CD4-positive, alpha-beta memory T cell (primary cell): ENCODE results near the gene WFS1. TPM values are rescaled to one million over a fixed set of nuclear protein-coding genes. Genes with fewer than 3 reads are reported as not detected.

Experiments
- CTCF ChIA-PET: fragments of 350-600 bp; sonication (Branson Sonifier 250); formaldehyde crosslinking; loops from one replicate; lab custom pipeline; 2021; ENCODE audit warnings: inconsistent platforms; ENCODE audit not compliant: partially characterized antibody; lab: Charles Lee
- POLR2A ChIA-PET: fragments of 350-600 bp; sonication (Branson Sonifier 250); formaldehyde crosslinking; loops from one replicate; lab custom pipeline; 2021; ENCODE audit not compliant: partially characterized antibody; lab: Charles Lee
- DNase-seq, 5 donors: peaks; one replicate each; pipeline versions ENCODE4 v3.0.0 to v3.0.0-alpha.2; 2020 to 2022; ENCODE audit warnings: mixed read lengths in 1 of 5
- H3K27ac ChIP-seq: one replicate; pipeline ENCODE4 v1.7.0; 2013; ENCODE audit warnings: low read depth, low read length
- H3K27me3 ChIP-seq: 2 replicates; pipeline ENCODE4 v1.7.0; 2013; ENCODE audit warnings: mild to moderate bottlenecking, low read length, moderate library complexity; ENCODE audit not compliant: insufficient read depth
- H3K36me3 ChIP-seq: 2 replicates; pipeline ENCODE4 v1.7.0; 2013; ENCODE audit warnings: mild to moderate bottlenecking, low read length, moderate library complexity; ENCODE audit not compliant: insufficient read depth
- H3K4me1 ChIP-seq: 2 replicates; pipeline ENCODE4 v1.7.0; 2013; ENCODE audit warnings: mild to moderate bottlenecking, low read length, moderate library complexity; ENCODE audit not compliant: insufficient read depth
- H3K4me3 ChIP-seq, 2 donors: one replicate each; pipeline ENCODE4 v1.7.0; 2013; ENCODE audit warnings: low read length in 2 of 2, mild to moderate bottlenecking in 1 of 2
- H3K9me3 ChIP-seq, 2 donors: one replicate each; pipeline ENCODE4 v1.7.0; 2013; ENCODE audit warnings: low read length in 2 of 2, control low read depth in 1 of 2; ENCODE audit not compliant: control insufficient read depth in 1 of 2
- H3K27ac Mint-ChIP-seq, 7 donors: one replicate each; pipeline ENCODE4 v1.8.0; 2020 to 2021; ENCODE audit warnings: mixed read lengths in 7 of 7, mild to moderate bottlenecking in 6 of 7, inconsistent platforms in 3 of 7, moderate library complexity in 3 of 7
- H3K27me3 Mint-ChIP-seq, 2 donors: one replicate each; pipeline ENCODE4 v1.8.0; 2020 to 2021; ENCODE audit warnings: mixed read lengths in 2 of 2
- H3K36me3 Mint-ChIP-seq, 2 donors: one replicate each; pipeline ENCODE4 v1.8.0; 2020 to 2021; ENCODE audit warnings: mixed read lengths in 2 of 2, inconsistent platforms in 1 of 2, mild to moderate bottlenecking in 1 of 2
- H3K4me1 Mint-ChIP-seq, 4 donors: one replicate each; pipeline ENCODE4 v1.8.0; 2020 to 2021; ENCODE audit warnings: mixed read lengths in 4 of 4, mild to moderate bottlenecking in 1 of 4
- H3K4me3 Mint-ChIP-seq, 8 donors: one replicate each; pipeline ENCODE4 v1.8.0; 2020 to 2021; ENCODE audit warnings: mixed read lengths in 8 of 8, mild to moderate bottlenecking in 7 of 8, moderate library complexity in 6 of 8, inconsistent platforms in 3 of 8
- H3K9me3 Mint-ChIP-seq, 8 donors: one replicate each; pipeline ENCODE4 v1.8.0; 2020 to 2021; ENCODE audit warnings: mixed read lengths in 8 of 8, mild to moderate bottlenecking in 5 of 8, inconsistent platforms in 3 of 8, moderate library complexity in 1 of 8
- intact Hi-C: fragments of 100-400 bp; cut with micrococcal nuclease; formaldehyde crosslinking; loops from one replicate; pipeline ENCODE4 v1.15.1; 2023
- polyA plus RNA-seq, 2 donors: library from polyadenylated mRNA; unstranded; fragments of 300-500 nt; fragmentation: Illumina TruSeq; gene quantifications; one replicate each; pipeline ENCODE4 v1.2.3, GENCODE V29; 2021
- total RNA-seq, 2 experiments: library from RNA; stranded (reverse); gene quantifications; one replicate each; pipeline ENCODE4 v1.2.3, GENCODE V29; 2021

Gene WFS1
- total and polyA plus RNA-seq, 4 experiments from 2014 or later: 2.6 to 5.5 (median 4.3) TPM

- DNase-seq: no peak
- Mint-ChIP-seq H3K36me3 (peaks cover 5 to 7% of the 10 kb centered on the region in 2 donors), H3K4me3 (no peak overlapping the region), H3K9me3 (no peaks in the 10 kb centered on the region), H3K4me1 (no peaks in the 10 kb centered on the region), H3K27me3 (no peaks in the 10 kb centered on the region), H3K27ac (no peak overlapping the region)
- Histone ChIP-seq H3K9me3 (no peaks in the 10 kb centered on the region), H3K36me3 (no peaks in the 10 kb centered on the region), H3K27ac (no peak overlapping the region), H3K4me1 (no peaks in the 10 kb centered on the region), H3K4me3 (no peak overlapping the region), H3K27me3 (no peaks in the 10 kb centered on the region)
- ChIA-PET CTCF (no interaction called here), POLR2A (no interaction called here)
- intact Hi-C loops: no loop called here
Observed at GRCh38 chr4:6294705-6295421, 25.2 kb downstream of the WFS1 start.

GRCh38 chr4:6295495-6295894 is 25.8 kb downstream of the WFS1 start:
- Mint-ChIP-seq H3K4me1 (no peaks in the 10 kb centered on the region), H3K36me3 (peaks cover 5 to 8% of the 10 kb centered on the region in 2 donors)

GRCh38 chr4:6296026-6296425 is 26.4 kb downstream of the WFS1 start:
- peaks cover 10 to 13% of the 10 kb centered on the region in 2 donors for H3K36me3 Mint-ChIP-seq
- no peaks in the 10 kb centered on the region for H3K4me1 ChIP-seq
- peaks cover 0 to 1% (median 0%) of the 10 kb centered on the region in 4 donors for H3K4me1 Mint-ChIP-seq
- ChIA-PET CTCF (interaction anchor here (2.2 kb wide), 1 partner anchor 32 kb away, joined by 7 read pairs; no protein-coding TSS in a partner anchor), POLR2A (no interaction called here)
- intact Hi-C loops: no loop called here
- no peaks in the 10 kb centered on the region for H3K27me3 Mint-ChIP-seq
- H3K27me3 ChIP-seq: no peaks in the 10 kb centered on the region
- no peak overlapping the region for H3K27ac Mint-ChIP-seq
- no peak for DNase-seq
- H3K4me3 ChIP-seq: no peak overlapping the region
- H3K9me3 Mint-ChIP-seq: no peaks in the 10 kb centered on the region
- H3K36me3 ChIP-seq: no peaks in the 10 kb centered on the region
- no peaks in the 10 kb centered on the region for H3K9me3 ChIP-seq
- H3K4me3 Mint-ChIP-seq: no peak overlapping the region
- no peak overlapping the region for H3K27ac ChIP-seq

More at GRCh38 chr4:6295495-6295894, 25.8 kb downstream of the WFS1 start:
- H3K9me3 ChIP-seq: no peaks in the 10 kb centered on the region
- H3K4me3 ChIP-seq: no peak overlapping the region
- Mint-ChIP-seq H3K9me3 (no peaks in the 10 kb centered on the region), H3K4me3 (no peak overlapping the region), H3K27ac (no peak overlapping the region), H3K27me3 (no peaks in the 10 kb centered on the region)
- intact Hi-C loops: no loop called here
- POLR2A ChIA-PET: no interaction called here
- CTCF ChIA-PET: interaction anchor here (2.2 kb wide), 1 partner anchor 33 kb away, joined by 7 read pairs; no protein-coding TSS in a partner anchor
- DNase-seq: no peak
- no peaks in the 10 kb centered on the region for H3K4me1 ChIP-seq
- H3K27me3 ChIP-seq: no peaks in the 10 kb centered on the region
- H3K36me3 ChIP-seq: no peaks in the 10 kb centered on the region
- H3K27ac ChIP-seq: no peak overlapping the region

- Mint-ChIP-seq H3K27ac (no peak overlapping the region), H3K4me1 (peaks cover 0 to 1% (median 0%) of the 10 kb centered on the region in 4 donors), H3K4me3 (no peak overlapping the region), H3K36me3 (peaks cover 16 to 19% of the 10 kb centered on the region in 2 donors), H3K27me3 (no peaks in the 10 kb centered on the region), H3K9me3 (no peaks in the 10 kb centered on the region)
- Histone ChIP-seq H3K27ac (no peak overlapping the region), H3K4me3 (no peak overlapping the region), H3K9me3 (no peaks in the 10 kb centered on the region), H3K36me3 (no peaks in the 10 kb centered on the region), H3K4me1 (no peaks in the 10 kb centered on the region), H3K27me3 (no peaks in the 10 kb centered on the region)
- no peak for DNase-seq
- ChIA-PET CTCF (interaction anchor here (2.2 kb wide), 1 partner anchor 31 kb away, joined by 7 read pairs; no protein-coding TSS in a partner anchor), POLR2A (no interaction called here)
- intact Hi-C loops: no loop called here
Observed at GRCh38 chr4:6297266-6297815, 27.7 kb downstream of the WFS1 start.

GRCh38 chr4:6298035-6298434 is 28.4 kb downstream of the WFS1 start:
- CTCF ChIA-PET: no interaction called here

GRCh38 chr4:6298852-6299251 is 29.2 kb downstream of the WFS1 start:
- intact Hi-C loops: no loop called here
- DNase-seq: no peak
- Histone ChIP-seq H3K27ac (no peak overlapping the region), H3K36me3 (no peaks in the 10 kb centered on the region), H3K4me1 (no peaks in the 10 kb centered on the region), H3K9me3 (no peaks in the 10 kb centered on the region), H3K4me3 (no peak overlapping the region), H3K27me3 (no peaks in the 10 kb centered on the region)
- H3K36me3 Mint-ChIP-seq: peaks cover 21 to 26% of the 10 kb centered on the region in 2 donors
- ChIA-PET CTCF (no interaction called here), POLR2A (no interaction called here)
- H3K27me3 Mint-ChIP-seq: no peaks in the 10 kb centered on the region
- H3K4me3 Mint-ChIP-seq: no peak overlapping the region
- H3K4me1 Mint-ChIP-seq: peaks cover 0 to 1% (median 0%) of the 10 kb centered on the region in 4 donors
- no peak overlapping the region for H3K27ac Mint-ChIP-seq
- no peaks in the 10 kb centered on the region for H3K9me3 Mint-ChIP-seq

More at GRCh38 chr4:6298035-6298434, 28.4 kb downstream of the WFS1 start:
- POLR2A ChIA-PET: no interaction called here
- Histone ChIP-seq H3K4me3 (no peak overlapping the region), H3K9me3 (no peaks in the 10 kb centered on the region), H3K27me3 (no peaks in the 10 kb centered on the region), H3K36me3 (no peaks in the 10 kb centered on the region), H3K27ac (no peak overlapping the region), H3K4me1 (no peaks in the 10 kb centered on the region)
- H3K27me3 Mint-ChIP-seq: no peaks in the 10 kb centered on the region
- H3K4me1 Mint-ChIP-seq: peaks cover 0 to 1% (median 0%) of the 10 kb centered on the region in 4 donors
- DNase-seq: no peak
- H3K4me3 Mint-ChIP-seq: no peak overlapping the region
- H3K36me3 Mint-ChIP-seq: peaks cover 21 to 26% of the 10 kb centered on the region in 2 donors
- no peak overlapping the region for H3K27ac Mint-ChIP-seq
- intact Hi-C loops: no loop called here
- no peaks in the 10 kb centered on the region for H3K9me3 Mint-ChIP-seq

- no peaks in the 10 kb centered on the region for H3K9me3 ChIP-seq
- intact Hi-C loops: no loop called here
- H3K27ac ChIP-seq: no peak overlapping the region
- Mint-ChIP-seq H3K27me3 (no peaks in the 10 kb centered on the region), H3K9me3 (no peaks in the 10 kb centered on the region), H3K27ac (no peak overlapping the region), H3K4me1 (peaks cover 0 to 1% (median 0%) of the 10 kb centered on the region in 4 donors), H3K36me3 (peaks cover 17 to 21% of the 10 kb centered on the region in 2 donors), H3K4me3 (no peak overlapping the region)
- H3K4me3 ChIP-seq: no peak overlapping the region
- H3K4me1 ChIP-seq: no peaks in the 10 kb centered on the region
- no peaks in the 10 kb centered on the region for H3K36me3 ChIP-seq
- POLR2A ChIA-PET: no interaction called here
- CTCF ChIA-PET: no interaction called here
- DNase-seq: no peak
- no peaks in the 10 kb centered on the region for H3K27me3 ChIP-seq
Observed at GRCh38 chr4:6299875-6300274, 30.2 kb downstream of the WFS1 start.
